OCI-LY1 (cell line): ENCODE results near the gene TPST1.

Experiments used
- H2AFZ ChIP-seq: fragments of 200-600 bp; sonication (generic), shearing (Covaris generic); 2 replicates; pipeline ENCODE4 v1.6.0; 2014; ENCODE audit warnings: antibody characterized with exemption, mild to moderate bottlenecking, low read length
- H3F3A ChIP-seq: fragments of 200-600 bp; sonication (generic), shearing (Covaris generic); 2 replicates; pipeline ENCODE4 v1.6.0; 2014; ENCODE audit warnings: mild to moderate bottlenecking, antibody characterized with exemption, low read length, moderate library complexity; ENCODE audit not compliant: insufficient read depth
- H3K27ac ChIP-seq: fragments of 200-600 bp; sonication (generic); 2 replicates; pipeline ENCODE4 v1.5.1; 2014; ENCODE audit warnings: low read length, mixed run types, mild to moderate bottlenecking, low read depth; ENCODE audit not compliant: poor library complexity, severe bottlenecking
- H3K27me3 ChIP-seq: fragments of 200-600 bp; sonication (generic); 2 replicates; pipeline ENCODE4 v1.6.0; 2014; ENCODE audit warnings: antibody characterized with exemption, mild to moderate bottlenecking, low read length, moderate library complexity; ENCODE audit not compliant: insufficient read depth
- H3K36me3 ChIP-seq: fragments of 200-600 bp; sonication (generic); 2 replicates; pipeline ENCODE4 v1.6.1; 2014; ENCODE audit warnings: mild to moderate bottlenecking, antibody characterized with exemption, low read length, moderate library complexity, mixed read lengths; ENCODE audit not compliant: insufficient read depth
- H3K4me1 ChIP-seq: fragments of 200-600 bp; sonication (generic); 2 replicates; pipeline ENCODE4 v1.5.1; 2014; ENCODE audit warnings: mild to moderate bottlenecking, low read length, moderate library complexity; ENCODE audit not compliant: insufficient read depth, severe bottlenecking
- H3K4me2 ChIP-seq: fragments of 200-600 bp; sonication (generic), shearing (Covaris generic); 2 replicates; pipeline ENCODE4 v1.6.1; 2014; ENCODE audit warnings: low read length
- H3K4me3 ChIP-seq: fragments of 200-600 bp; sonication (generic); 2 replicates; pipeline ENCODE4 v1.5.1; 2014; ENCODE audit warnings: low read length, low read depth, mild to moderate bottlenecking, mixed read lengths; ENCODE audit not compliant: poor library complexity, severe bottlenecking
- H3K79me2 ChIP-seq: fragments of 200-600 bp; shearing (Covaris generic); 2 replicates; pipeline ENCODE4 v1.6.1; 2016; ENCODE audit warnings: mixed run types, low read length, mixed read lengths; ENCODE audit not compliant: insufficient read depth
- H3K9ac ChIP-seq: fragments of 200-600 bp; sonication (generic), shearing (Covaris generic); 2 replicates; pipeline ENCODE4 v1.6.1; 2014; ENCODE audit warnings: mild to moderate bottlenecking, low read length, mixed read lengths
- H3K9me2 ChIP-seq: fragments of 200-600 bp; sonication (generic), shearing (Covaris generic); 2 replicates; pipeline ENCODE4 v1.6.1; 2014; ENCODE audit warnings: low read depth, mild to moderate bottlenecking, low read length, mixed read lengths
- H3K9me3 ChIP-seq: fragments of 200-600 bp; shearing (Covaris generic); 2 replicates; pipeline ENCODE4 v1.6.1; 2014; ENCODE audit warnings: low read length, mixed read lengths
- H4K20me1 ChIP-seq: fragments of 200-600 bp; sonication (generic), shearing (Covaris generic); 2 replicates; pipeline ENCODE4 v1.6.0; 2016; ENCODE audit warnings: mild to moderate bottlenecking, low read length; ENCODE audit not compliant: insufficient read depth
- CTCF ChIP-seq: fragments of 200-600 bp; sonication (generic), shearing (Covaris generic); IDR thresholded peaks from 2 replicates; pipeline ENCODE4 v1.5.1; 2017; ENCODE audit warnings: mild to moderate bottlenecking, antibody characterized with exemption, low read length, moderate library complexity, mixed read lengths
- EZH2 ChIP-seq: fragments of 200-600 bp; sonication (generic), shearing (Covaris generic); IDR thresholded peaks from 2 replicates; pipeline ENCODE4 v1.8.0; 2017; ENCODE audit warnings: borderline replicate concordance, mixed run types, mild to moderate bottlenecking, antibody characterized with exemption, low read length, moderate library complexity, mixed read lengths

The TPST1 gene

GRCh38 chr7:66193146-66193725 lies 11.9 kb upstream of the TPST1 start:
- Histone ChIP-seq H3K27me3 (peaks cover 12% of the 10 kb centered on the region; the same call in 1 of the 2 replicates), H3K4me1 (no peaks in the 10 kb centered on the region), H3K4me3 (no peak overlapping the region), H3K9ac (no peak overlapping the region), H3K27ac (no peak overlapping the region), H3K9me3 (no peaks in the 10 kb centered on the region), H2AFZ (no peak overlapping the region), H4K20me1 (no peaks in the 10 kb centered on the region), H3K36me3 (no peaks in the 10 kb centered on the region), H3F3A (no peaks in the 10 kb centered on the region), H3K79me2 (no peaks in the 10 kb centered on the region), H3K9me2 (no peaks in the 10 kb centered on the region), H3K4me2 (no peak overlapping the region)
- TF ChIP-seq EZH2: no peak
- TF ChIP-seq CTCF: no peak

GRCh38 chr7:66198469-66198868 lies 6.7 kb upstream of the TPST1 start:
- Histone ChIP-seq H4K20me1 (no peaks in the 10 kb centered on the region), H3K27me3 (0 out of 2 replicates have a peak, but pooled peaks cover 3% of the 10 kb centered on the region), H3K4me1 (no peaks in the 10 kb centered on the region), H3K4me2 (no peak overlapping the region), H3K79me2 (no peaks in the 10 kb centered on the region), H3K4me3 (no peak overlapping the region), H3K36me3 (no peaks in the 10 kb centered on the region), H2AFZ (no peak overlapping the region), H3K9me2 (no peaks in the 10 kb centered on the region), H3K9ac (no peak overlapping the region), H3K27ac (no peak overlapping the region), H3F3A (no peaks in the 10 kb centered on the region), H3K9me3 (no peaks in the 10 kb centered on the region)
- TF ChIP-seq EZH2 (no peak), CTCF (no peak)

- Histone ChIP-seq H3K36me3 (no peaks in the 10 kb centered on the region), H3K4me1 (no peaks in the 10 kb centered on the region), H3K9me3 (no peaks in the 10 kb centered on the region), H3K27me3 (0 out of 2 replicates have a peak, but pooled peaks cover 3% of the 10 kb centered on the region), H3K27ac (no peak overlapping the region), H3K9me2 (no peaks in the 10 kb centered on the region), H3K4me3 (no peak overlapping the region), H3K79me2 (no peaks in the 10 kb centered on the region), H3F3A (no peaks in the 10 kb centered on the region), H2AFZ (no peak overlapping the region), H4K20me1 (no peaks in the 10 kb centered on the region), H3K4me2 (no peak overlapping the region), H3K9ac (no peak overlapping the region)
- TF ChIP-seq CTCF: no peak
Observed at GRCh38 chr7:66198956-66199355, 6.2 kb upstream of the TPST1 start.
